GM10248 (cell line): Measurements from ENCODE around the gene CEP104.
A peak's percentile ranks its signal among the peaks of the same experiment; 100 is the strongest.

ENCODE experiments used
- CTCF ChIA-PET: fragments of 300-600 bp; sonication (Branson Sonifier 250); formaldehyde crosslinking; extraction: SDS; loops from one replicate; lab custom pipeline; 2021; ENCODE audit warnings: antibody characterized with exemption; lab: Yijun Ruan, JAX
- POLR2A ChIA-PET: fragments of 350-650 bp; sonication (Branson Sonifier 250); formaldehyde crosslinking; extraction: SDS; loops from one replicate; lab custom pipeline; 2020; ENCODE audit warnings: antibody characterized with exemption; lab: Yijun Ruan, JAX
- DNase-seq: peaks from one replicate; pipeline ENCODE4 v3.0.0; 2012; ENCODE audit errors: extremely low spot score
- CTCF ChIP-seq: IDR thresholded peaks from 2 replicates; pipeline ENCODE4 v1.5.1; 2012; ENCODE audit warnings: mild to moderate bottlenecking, low read depth; ENCODE audit errors: extremely low read depth, missing control alignments, control extremely low read depth

CEP104 gene

GRCh38 chr1:3900150-3900968 lies 43.3 kb upstream of the CEP104 start, which contains the start of gene C1orf174:
Gene C1orf174 (minus strand): TSS chr1:3900272. CDS start chr1:3900186, 86 bp downstream.
- CTCF ChIA-PET, result interaction anchor here (1.0 to 3.1 kb wide), 4 partner anchors 42 to 127 kb away, joined by 3 to 13 read pairs (median 4); partner anchors contain the start of genes CEP104, DFFB and LRRC47
- POLR2A ChIA-PET, result no interaction called here
- no peak for TF ChIP-seq CTCF
- peak; percentile 92 for DNase-seq

- peak; percentile 11 for TF ChIP-seq CTCF
- POLR2A ChIA-PET, result no interaction called here
- CTCF ChIA-PET, result interaction anchor here (1.0 to 3.1 kb wide), 4 partner anchors 42 to 126 kb away, joined by 3 to 13 read pairs (median 4); partner anchors contain the start of genes CEP104, DFFB and LRRC47
- peak; percentile 60 for DNase-seq
Observed at GRCh38 chr1:3899754-3900149, 42.7 kb upstream of the CEP104 start.

- POLR2A ChIA-PET, result no interaction called here
- no peak for DNase-seq
Observed at GRCh38 chr1:3898994-3899753, 42.2 kb upstream of the CEP104 start.

GRCh38 chr1:3898475-3898735 lies 41.4 kb upstream of the CEP104 start:
- CTCF ChIA-PET, result interaction anchor here (3.1 kb wide), 1 partner anchor 40 kb away, joined by 13 read pairs; the partner anchor contains the start of genes CEP104 and DFFB
- DNase-seq, result no peak
- no peak for TF ChIP-seq CTCF
- POLR2A ChIA-PET, result no interaction called here

More at GRCh38 chr1:3898994-3899753, 42.2 kb upstream of the CEP104 start:
- CTCF ChIA-PET, result interaction anchor here (1.0 to 3.1 kb wide), 4 partner anchors 41 to 125 kb away, joined by 3 to 13 read pairs (median 4); partner anchors contain the start of genes CEP104, DFFB and LRRC47
- TF ChIP-seq CTCF, result no peak

- DNase-seq, result no peak
- ChIA-PET CTCF (interaction anchor here (1.3 kb wide), 1 partner anchor 10 kb away, joined by 3 read pairs; no protein-coding TSS in a partner anchor), POLR2A (no interaction called here)
- TF ChIP-seq CTCF, result no peak
Observed at GRCh38 chr1:3896396-3897000, 39.5 kb upstream of the CEP104 start.

- no peak for TF ChIP-seq CTCF
- ChIA-PET POLR2A (no interaction called here), CTCF (interaction anchor here (1.3 kb wide), 1 partner anchor 11 kb away, joined by 3 read pairs; no protein-coding TSS in a partner anchor)
- no peak for DNase-seq
Observed at GRCh38 chr1:3895951-3896325, 38.9 kb upstream of the CEP104 start.
